ENCODE results near the gene CCHCR1.

CCHCR1 gene

DNA sequence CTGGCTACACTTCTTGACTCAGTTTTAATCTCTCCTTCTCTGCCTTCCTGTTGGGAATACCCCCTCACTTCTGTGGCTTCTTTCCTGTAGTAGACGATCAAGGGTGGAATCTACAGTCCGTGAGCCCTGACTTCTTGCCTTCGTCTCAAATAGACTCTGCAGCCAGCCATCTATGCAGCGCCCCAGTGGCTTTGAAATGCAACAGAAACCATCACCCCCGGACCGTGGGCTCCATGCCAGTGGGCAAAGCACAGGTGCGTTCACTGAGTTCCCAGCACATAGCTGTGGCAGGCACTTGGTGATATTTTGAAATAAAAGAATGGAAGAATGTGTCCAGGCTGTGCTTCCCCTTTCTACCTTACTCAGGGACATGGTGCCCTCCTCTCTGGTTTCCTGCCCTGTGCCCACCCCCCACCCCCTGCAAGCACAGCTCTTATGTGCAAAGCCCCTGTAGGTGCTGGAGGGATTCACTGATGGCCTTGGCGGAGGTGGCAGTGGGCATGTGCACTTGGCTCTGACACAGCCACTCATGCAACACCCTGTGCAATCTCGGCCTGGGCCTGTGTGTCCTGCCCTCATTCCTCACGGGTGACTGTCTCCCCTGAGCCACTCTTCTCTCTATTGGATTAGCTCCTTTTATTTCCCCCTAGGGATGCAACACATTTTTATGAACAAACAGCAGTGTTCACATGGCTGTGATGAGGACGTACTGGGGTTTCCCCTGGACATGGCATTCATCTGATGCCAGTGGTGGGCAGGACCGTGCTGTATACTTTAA lies 31.8 kb downstream of the CCHCR1 start:
- no peak for DNase-seq

DNA sequence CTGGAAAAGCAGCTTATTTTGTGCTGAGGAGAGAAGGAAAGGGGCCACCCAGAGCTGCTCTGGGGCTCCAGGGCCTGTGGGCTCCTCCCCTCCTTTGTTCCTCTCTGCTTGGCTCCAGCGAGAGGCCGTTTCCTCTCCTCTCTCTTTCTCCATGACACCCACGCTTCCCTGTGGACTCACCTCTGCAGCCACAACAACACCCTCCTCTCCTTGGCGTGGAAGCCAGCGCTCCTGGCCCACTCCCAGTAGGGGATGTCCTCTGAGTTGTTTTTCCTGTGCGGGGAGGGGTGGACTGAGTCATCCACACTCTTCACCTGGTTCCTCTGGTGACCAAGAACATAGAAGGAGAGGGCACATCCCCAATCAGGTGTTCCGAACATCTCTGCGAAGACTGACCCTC lies 32.4 kb downstream of the CCHCR1 start:
- peak in 1 of 2 experiments; percentile 43 for DNase-seq

DNA sequence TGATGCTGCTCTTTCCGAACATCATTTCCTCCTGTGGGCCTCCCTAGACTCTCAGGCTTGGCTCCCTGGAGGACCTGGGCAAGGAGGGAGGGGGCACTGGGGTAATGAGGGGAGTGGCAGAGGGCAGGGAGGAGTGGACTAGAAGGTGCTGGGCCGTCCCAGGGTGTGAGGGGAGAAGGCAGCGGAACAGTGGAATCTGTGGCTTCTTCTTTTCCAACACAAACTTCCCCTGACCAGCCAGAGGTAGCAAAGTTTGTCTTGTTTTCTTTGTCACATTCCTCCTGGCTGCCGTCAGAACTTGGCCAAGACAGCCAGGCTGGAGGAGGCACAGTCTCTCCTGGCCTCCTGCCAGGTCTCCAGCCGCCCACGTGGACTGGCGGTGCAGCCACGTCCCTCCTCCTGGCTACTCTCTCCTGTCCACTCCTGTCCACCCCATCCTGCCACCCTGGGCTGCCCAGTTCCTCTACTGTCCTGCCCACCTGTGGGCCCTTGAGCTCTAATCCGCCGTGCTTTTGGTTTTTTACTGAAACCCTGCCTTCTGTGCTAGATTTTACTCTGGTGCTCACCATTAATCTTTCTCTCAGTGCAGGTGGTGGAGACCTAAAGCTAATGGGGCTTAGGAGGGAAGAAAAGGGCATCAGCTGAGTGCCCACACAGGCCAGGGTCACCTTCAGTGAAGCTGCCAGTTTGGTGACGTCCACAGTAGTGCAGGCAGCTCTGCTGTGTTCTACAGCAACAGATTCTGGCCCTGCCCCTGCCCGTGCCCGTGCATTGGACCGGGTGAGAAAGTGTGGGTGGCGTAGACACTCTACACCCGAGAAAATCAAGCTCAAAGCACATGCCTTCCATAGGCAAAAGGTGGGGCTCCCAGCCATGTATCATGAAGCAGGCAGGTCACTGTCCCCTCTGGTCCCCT lies 34.6 kb downstream of the CCHCR1 start:
- DNase-seq: no peak

GRCh38 chr6:31121131-31121790 lies 36.3 kb downstream of the CCHCR1 start:
- DNase-seq: no peak

DNA sequence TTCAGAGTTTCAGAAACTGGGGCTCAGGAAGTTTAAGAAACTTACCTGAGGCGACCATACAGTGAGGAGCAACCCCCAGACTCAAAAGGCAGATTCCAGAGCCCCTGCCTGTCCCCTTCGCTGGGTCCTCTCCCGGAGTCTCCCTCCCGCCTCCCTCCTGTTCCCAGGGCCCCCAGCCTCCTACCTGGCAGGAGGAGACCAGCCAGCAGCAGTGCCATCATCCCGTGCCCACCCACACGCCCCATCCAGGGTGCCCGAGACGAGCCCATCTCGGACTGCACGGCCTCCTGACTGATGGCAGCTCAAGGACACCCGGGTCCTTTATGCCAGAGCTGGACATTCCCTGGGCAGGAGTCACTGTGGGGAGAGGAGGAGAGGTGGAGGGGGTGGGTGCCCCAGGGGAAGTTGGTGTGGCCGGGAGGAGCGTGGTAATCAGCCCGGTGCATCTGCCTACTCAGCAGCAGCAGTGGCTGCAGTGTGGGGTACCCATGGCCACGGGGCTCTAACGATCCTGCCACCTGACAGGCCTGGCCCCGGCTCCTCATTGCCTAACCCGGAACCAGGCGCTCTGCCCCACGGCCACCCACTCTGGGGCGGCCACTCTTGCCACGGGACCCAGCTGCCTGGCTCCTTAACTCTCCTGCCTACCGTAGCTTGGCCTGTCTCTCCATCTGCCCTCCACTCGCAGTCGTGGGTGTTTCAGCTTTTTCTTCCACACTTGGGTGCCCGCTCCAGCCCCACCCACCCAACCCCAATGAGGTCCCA lies 37.3 kb downstream of the CCHCR1 start, which contains the start of gene CDSN:
TSS of gene CDSN (minus strand) at position 296 of the 765 bp plus-strand sequence. CDS start at position 269, 27 bp downstream.
- DNase-seq: no peak

DNA sequence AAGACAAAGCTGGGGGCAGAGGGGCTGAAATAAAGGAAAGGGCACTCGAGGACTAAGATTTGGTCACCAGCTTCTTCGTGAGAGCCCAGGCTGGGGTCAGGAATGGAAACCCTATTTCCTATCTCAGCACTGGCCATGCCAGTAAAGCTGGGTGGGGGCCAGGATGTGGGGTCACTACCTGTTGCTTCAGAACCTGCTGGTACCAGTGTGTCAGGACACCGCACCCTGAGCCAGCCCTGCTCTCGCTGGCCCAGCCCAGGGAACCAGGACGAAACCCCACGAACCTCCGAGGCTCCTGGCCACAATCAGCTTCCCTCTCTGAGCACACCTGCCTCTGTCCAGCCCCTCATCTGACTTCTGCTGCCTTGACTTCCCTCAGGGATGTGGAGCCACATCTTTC lies 39.4 kb downstream of the CCHCR1 start:
- DNase-seq: no peak

DNA sequence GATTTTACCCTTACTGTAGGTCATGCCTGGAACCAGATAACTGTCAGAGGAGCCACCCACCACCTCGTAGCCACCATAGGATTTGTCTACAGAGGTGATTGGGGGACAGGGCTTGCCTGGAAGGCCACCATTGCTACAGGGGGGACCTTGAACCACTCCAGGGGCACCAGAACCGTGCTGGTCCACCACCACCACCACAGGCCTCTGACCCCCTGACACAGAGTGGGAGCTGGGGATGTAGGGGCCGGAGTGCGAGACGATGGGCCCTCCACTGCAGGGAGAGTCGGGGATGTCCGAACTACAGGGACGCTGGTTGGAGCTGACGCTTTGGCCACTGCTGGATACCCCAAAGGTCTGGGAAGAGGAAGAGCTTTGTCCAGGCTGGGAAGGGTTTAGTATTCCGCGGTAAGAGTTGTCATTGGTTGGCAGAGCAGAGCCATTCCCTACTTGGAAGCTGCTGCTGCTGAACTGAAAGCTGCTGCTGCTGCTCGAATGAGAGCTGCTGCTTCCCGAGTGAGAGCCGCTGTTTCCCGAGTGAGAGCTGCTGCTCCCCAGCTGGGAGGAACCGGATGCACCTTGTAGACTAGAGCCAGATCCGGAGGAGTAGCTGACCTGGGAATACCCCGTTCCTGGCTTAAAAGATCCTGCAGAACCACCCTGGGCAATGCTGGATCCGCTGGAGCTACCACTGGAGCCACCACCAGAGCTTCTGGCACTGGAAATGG lies 40.8 kb downstream of the CCHCR1 start:
- no peak for DNase-seq

GRCh38 chr6:31115941-31116560 lies 41.6 kb downstream of the CCHCR1 start:
- no peak for DNase-seq

DNA sequence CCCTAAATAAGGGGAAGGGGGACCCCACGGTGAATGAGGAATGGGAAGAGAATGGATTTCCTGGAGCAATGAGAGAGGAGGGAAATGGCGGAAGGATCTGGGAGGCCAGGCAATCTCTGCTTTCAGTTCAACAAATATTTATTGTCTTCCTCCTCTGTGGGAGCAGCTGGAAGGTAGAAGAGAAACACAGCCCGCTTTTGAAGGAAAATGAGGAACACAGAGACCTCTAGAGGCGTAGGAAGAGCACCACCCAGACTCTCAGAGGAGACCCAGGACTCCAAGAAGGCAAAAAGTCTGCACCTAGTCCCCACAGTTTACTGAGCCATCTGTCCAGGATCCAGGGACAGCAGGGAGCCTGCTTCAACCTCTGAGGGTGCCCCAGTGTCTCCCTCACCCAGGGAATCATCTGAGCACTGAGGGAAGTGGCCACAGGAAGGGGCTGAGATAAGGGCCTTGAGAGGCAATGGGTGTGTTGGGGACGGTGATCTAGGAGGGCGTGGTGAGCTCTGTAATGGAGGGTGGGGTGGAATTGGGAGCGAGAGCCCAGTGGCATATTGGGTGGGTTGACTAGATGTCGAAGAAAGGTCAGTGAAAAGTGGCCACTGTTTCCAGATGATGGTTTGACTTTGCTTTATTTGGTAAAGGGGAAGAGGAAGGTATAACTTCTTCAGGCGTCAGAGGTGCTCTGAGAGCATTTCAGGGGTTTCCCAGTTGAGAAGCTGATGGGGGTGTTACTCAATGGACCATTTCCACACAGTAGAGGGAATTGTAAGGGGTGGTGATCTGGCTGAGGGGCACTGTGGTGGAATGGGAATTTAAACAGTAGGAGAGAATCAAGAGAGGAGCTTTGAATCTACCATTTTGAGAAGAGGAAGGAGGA lies 42.4 kb downstream of the CCHCR1 start:
- no peak for DNase-seq

GRCh38 chr6:31114541-31114878 lies 43.1 kb downstream of the CCHCR1 start, which contains the start of gene PSORS1C1:
Gene PSORS1C1 (plus strand): TSS chr6:31114800. CDS start chr6:31129633, 14,833 bp downstream.
- no peak for DNase-seq

- no peak for DNase-seq
These were observed 43.6 kb downstream of the CCHCR1 start for GRCh38 chr6:31113861-31114540.

DNA sequence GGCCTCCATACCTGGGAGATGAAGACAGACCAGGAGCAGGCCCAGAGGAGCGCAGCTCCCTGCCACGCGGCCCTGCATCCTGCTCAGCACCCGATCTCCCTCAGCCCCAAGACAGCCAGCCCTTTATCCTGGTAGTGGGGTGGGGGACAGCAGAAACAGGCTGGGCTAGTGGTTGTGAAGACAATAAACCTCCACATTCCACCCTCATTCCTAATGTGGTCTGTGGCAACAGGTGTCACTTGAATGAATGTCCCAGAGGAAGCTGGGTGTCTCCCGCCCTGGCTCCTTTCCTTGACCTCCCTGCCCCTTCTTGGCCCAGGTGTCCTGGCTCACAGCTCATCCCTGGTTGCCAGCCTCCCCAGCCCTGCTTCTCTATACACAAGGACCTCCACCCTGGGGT lies 45.1 kb downstream of the CCHCR1 start, which contains the start of gene C6orf15:
TSS of gene C6orf15 (minus strand) at position 98 of the 400 bp plus-strand sequence. CDS start at position 78, 20 bp downstream.
- DNase-seq: no peak

DNA sequence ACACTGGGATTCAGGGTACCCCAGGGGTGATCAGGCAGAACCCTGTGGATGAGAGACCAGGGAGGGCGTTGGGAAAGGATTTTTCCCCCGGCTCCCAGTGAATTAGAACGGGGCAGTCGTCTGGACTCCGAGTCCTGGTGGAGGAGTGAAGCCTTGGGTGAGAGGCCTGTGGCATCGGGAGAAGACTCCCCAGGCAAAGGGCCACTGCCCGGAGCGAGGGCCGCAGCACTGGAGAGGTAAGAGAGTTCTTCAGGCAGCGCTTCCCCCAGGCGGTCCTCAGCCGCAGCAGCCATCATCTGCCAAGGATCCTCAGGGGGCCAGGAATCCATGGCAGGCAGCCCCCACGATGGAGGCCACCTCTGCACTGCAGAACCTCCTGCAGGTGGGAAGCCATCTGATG lies 45.9 kb downstream of the CCHCR1 start:
- no peak for DNase-seq

- DNase-seq: no peak
These were observed 46.6 kb downstream of the CCHCR1 start for GRCh38 chr6:31110825-31111582.

GRCh38 chr6:31107052-31107451 lies 50.5 kb downstream of the CCHCR1 start:
- no peak for DNase-seq

- DNase-seq: no peak
These were observed 54.5 kb downstream of the CCHCR1 start for GRCh38 chr6:31103136-31103535.

DNA sequence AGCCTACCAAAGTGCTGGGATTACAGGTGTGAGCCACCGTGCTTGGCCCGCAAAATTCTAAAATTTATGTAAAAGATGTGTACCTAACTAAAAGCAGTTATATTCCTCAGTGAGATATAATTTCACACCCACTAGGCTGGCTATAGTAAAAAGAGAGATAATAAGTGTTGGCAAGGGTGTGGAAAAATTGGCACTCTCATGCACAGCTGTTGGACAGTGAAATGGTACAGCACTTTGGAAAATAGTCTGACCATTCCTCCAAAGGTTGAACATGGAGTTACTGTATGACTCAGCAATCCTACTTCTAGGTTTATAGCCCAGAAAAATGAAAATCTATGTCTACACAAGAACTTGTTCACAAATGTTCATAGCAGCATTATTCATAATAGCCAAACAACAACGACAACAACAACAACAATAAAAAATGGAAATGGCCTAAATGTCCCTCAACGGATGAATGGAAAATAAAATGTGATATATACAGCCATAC lies 59.1 kb downstream of the CCHCR1 start:
- DNase-seq: no peak

- DNase-seq: no peak
These were observed 60.9 kb downstream of the CCHCR1 start for GRCh38 chr6:31096656-31097055.

- DNase-seq: no peak
These were observed 61.4 kb downstream of the CCHCR1 start for GRCh38 chr6:31096215-31096614.

Measured in NCI-H2081 (cell line).